CD14-positive monocyte (primary cell): ENCODE measurements around the gene SLC35F2. TPM values are rescaled to one million over a fixed set of nuclear protein-coding genes. Genes with fewer than 3 reads are reported as not detected.

Experiments
- DNase-seq, 3 donors: peaks; one replicate each; pipeline ENCODE4 v3.0.0-alpha.2; 2011 to 2022
- H2AFZ ChIP-seq: 2 replicates; pipeline ENCODE4 v1.6.0; 2012; ENCODE audit warnings: mild to moderate bottlenecking, low read depth, low read length, inconsistent platforms; ENCODE audit not compliant: insufficient read depth, poor library complexity, severe bottlenecking
- H3K27ac ChIP-seq, 2 donors: 1 replicate in 1 of 2; 2 replicates in 1 of 2; pipeline ENCODE4 v1.5.1; 2012 to 2013; ENCODE audit warnings: low read length in 2 of 2, control low read depth in 1 of 2, inconsistent platforms in 1 of 2, low read depth in 1 of 2, mild to moderate bottlenecking in 1 of 2
- H3K27me3 ChIP-seq, 2 donors: one replicate each; pipeline versions ENCODE4 v1.6.0 to v1.6.1; 2011 to 2013; ENCODE audit warnings: low read length in 2 of 2; ENCODE audit not compliant: control insufficient read depth in 2 of 2, insufficient read depth in 2 of 2
- H3K36me3 ChIP-seq, 2 donors: replicated peaks in 1 of 2; 1 replicate in 1 of 2; 2 replicates in 1 of 2; pipeline versions ENCODE4 v1.5.1 to v1.6.1; 2012 to 2013; ENCODE audit warnings: low read length in 2 of 2, control low read depth in 1 of 2, inconsistent platforms in 1 of 2, mild to moderate bottlenecking in 1 of 2; ENCODE audit not compliant: insufficient read depth in 2 of 2, control insufficient read depth in 1 of 2
- H3K4me1 ChIP-seq, 2 donors: 1 replicate in 1 of 2; 2 replicates in 1 of 2; pipeline versions ENCODE4 v1.5.1 to v1.6.1; 2012 to 2013; ENCODE audit warnings: low read length in 2 of 2, control low read depth in 1 of 2, inconsistent platforms in 1 of 2, mild to moderate bottlenecking in 1 of 2, moderate library complexity in 1 of 2; ENCODE audit not compliant: insufficient read depth in 2 of 2, control insufficient read depth in 1 of 2
- H3K4me2 ChIP-seq: replicated peaks from 2 replicates; pipeline ENCODE3; 2012; ENCODE audit warnings: low read length, moderate library complexity, mild to moderate bottlenecking; ENCODE audit not compliant: poor library complexity, severe bottlenecking; ENCODE audit errors: extremely low read depth
- H3K4me3 ChIP-seq, 3 experiments: fragments of 200-600 bp in 1 of 3; sonication (generic) in 1 of 3; replicated peaks in 1 of 3; 1 replicate in 2 of 3; 2 replicates in 1 of 3; pipeline ENCODE4 v1.5.1; 2011 to 2013; ENCODE audit warnings: low read length in 3 of 3, mild to moderate bottlenecking in 3 of 3, control low read depth in 2 of 3, low read depth in 2 of 3, inconsistent platforms in 1 of 3, moderate library complexity in 1 of 3
- H3K79me2 ChIP-seq: 2 replicates; pipeline ENCODE4 v1.6.0; 2012; ENCODE audit warnings: mild to moderate bottlenecking, control low read depth, inconsistent platforms, low read length, moderate library complexity; ENCODE audit not compliant: insufficient read depth
- H3K9ac ChIP-seq: 2 replicates; pipeline ENCODE4 v1.6.0; 2017; ENCODE audit warnings: low read length, mild to moderate bottlenecking; ENCODE audit not compliant: insufficient read depth, poor library complexity, severe bottlenecking
- H3K9me3 ChIP-seq, 2 donors: replicated peaks in 1 of 2; 1 replicate in 1 of 2; 2 replicates in 1 of 2; pipeline versions ENCODE4 v1.5.1 to v1.6.1; 2012 to 2013; ENCODE audit warnings: low read length in 2 of 2, control low read depth in 1 of 2; ENCODE audit not compliant: control insufficient read depth in 1 of 2, insufficient read depth in 1 of 2
- H4K20me1 ChIP-seq: 2 replicates; pipeline ENCODE4 v1.6.0; 2012; ENCODE audit warnings: mild to moderate bottlenecking, low read length, control low read depth, moderate library complexity; ENCODE audit not compliant: insufficient read depth
- H3K27ac Mint-ChIP-seq, 7 donors: one replicate each; pipeline ENCODE4 v1.8.0; 2020; ENCODE audit warnings: mild to moderate bottlenecking in 7 of 7, mixed read lengths in 7 of 7, moderate library complexity in 6 of 7, inconsistent platforms in 2 of 7
- H3K27me3 Mint-ChIP-seq, 3 donors: one replicate each; pipeline ENCODE4 v1.8.0; 2021 to 2022; ENCODE audit warnings: low read depth in 3 of 3, mild to moderate bottlenecking in 3 of 3, mixed read lengths in 3 of 3, moderate library complexity in 3 of 3, inconsistent platforms in 1 of 3
- H3K36me3 Mint-ChIP-seq, 2 donors: one replicate each; pipeline ENCODE4 v1.8.0; 2020; ENCODE audit warnings: mixed read lengths in 2 of 2, inconsistent platforms in 1 of 2, mild to moderate bottlenecking in 1 of 2
- H3K4me1 Mint-ChIP-seq: one replicate; pipeline ENCODE4 v1.8.0; 2020; ENCODE audit warnings: mild to moderate bottlenecking, mixed read lengths
- H3K4me3 Mint-ChIP-seq, 2 donors: one replicate each; pipeline ENCODE4 v1.8.0; 2020; ENCODE audit warnings: mild to moderate bottlenecking in 2 of 2, mixed read lengths in 2 of 2, moderate library complexity in 1 of 2
- H3K9me3 Mint-ChIP-seq, 7 donors: one replicate each; pipeline ENCODE4 v1.8.0; 2020 to 2022; ENCODE audit warnings: mixed read lengths in 7 of 7, mild to moderate bottlenecking in 6 of 7, moderate library complexity in 6 of 7, inconsistent platforms in 2 of 7
- CTCF ChIP-seq: fragments of 200-600 bp; IDR thresholded peaks from one replicate; pipeline ENCODE4 v1.8.0; 2022; ENCODE audit warnings: antibody characterized with exemption, mild to moderate bottlenecking
- WGBS: methylation state at CpG from one replicate; pipeline ENCODE4 v1.1.5; 2013; ENCODE audit warnings: missing lambda C conversion rate; ENCODE audit not compliant: insufficient coverage; 5-methylcytosine and 5-hydroxymethylcytosine counted together
- intact Hi-C, 2 donors: fragments of 100-400 bp; cut with micrococcal nuclease; formaldehyde crosslinking; loops; one replicate each; pipeline versions ENCODE4 v1.15.0 to v1.15.1; 2023
- polyA plus RNA-seq, 3 donors: library from polyadenylated mRNA; depleted of rRNA in 1 of 3; unstranded in 2 of 3; stranded (reverse) in 1 of 3; fragments of 300-500 nt in 2 of 3; fragments of >200 nt in 1 of 3; fragmentation: Illumina TruSeq in 2 of 3; gene quantifications; 1 replicate in 2 of 3; 2 replicates in 1 of 3; pipeline ENCODE4 v1.2.3, GENCODE V29; 2012 to 2021

Gene SLC35F2
- polyA plus RNA-seq, 3 donors, result 0.24 to 0.25 TPM; not detected in 1

GRCh38 chr11:107792049-107792443 lies 66.5 kb downstream of the SLC35F2 start:
- H3K27ac Mint-ChIP-seq, result no peak overlapping the region
- peaks cover 0 to 9% of the 10 kb centered on the region in 2 donors for H3K9me3 ChIP-seq
- H3K27me3 Mint-ChIP-seq, result peaks cover 0 to 3% (median 2%) of the 10 kb centered on the region in 3 donors
- H4K20me1 ChIP-seq, result no peaks in the 10 kb centered on the region
- no peak overlapping the region for H2AFZ ChIP-seq
- no peaks in the 10 kb centered on the region for H3K4me1 ChIP-seq
- H3K9me3 Mint-ChIP-seq, result peaks cover 4 to 11% (median 8%) of the 10 kb centered on the region in 7 donors
- TF ChIP-seq CTCF, result no peak
- no peaks in the 10 kb centered on the region for H3K4me1 Mint-ChIP-seq
- no peak for DNase-seq
- WGBS, result 87% methylated on average over 5 of the region's 5 CpGs
- no peak overlapping the region for H3K9ac ChIP-seq
- H3K79me2 ChIP-seq, result no peaks in the 10 kb centered on the region
- H3K36me3 ChIP-seq, result no peaks in the 10 kb centered on the region
- no peak overlapping the region for H3K27ac ChIP-seq
- no peak overlapping the region for H3K4me3 Mint-ChIP-seq
- intact Hi-C loops, result no loop called here
- no peaks in the 10 kb centered on the region for H3K27me3 ChIP-seq
- H3K4me3 ChIP-seq, result no peak overlapping the region
- H3K36me3 Mint-ChIP-seq, result peaks cover 4 to 18% of the 10 kb centered on the region in 2 donors
- no peak overlapping the region for H3K4me2 ChIP-seq

GRCh38 chr11:107791343-107792048 lies 67.1 kb downstream of the SLC35F2 start:
- no peak overlapping the region for H3K27ac ChIP-seq
- Mint-ChIP-seq H3K4me1 (no peaks in the 10 kb centered on the region), H3K36me3 (peaks cover 4 to 18% of the 10 kb centered on the region in 2 donors), H3K27me3 (peaks cover 2 to 5% (median 2%) of the 10 kb centered on the region in 3 donors), H3K9me3 (peaks cover 4 to 11% (median 8%) of the 10 kb centered on the region in 7 donors), H3K4me3 (no peak overlapping the region), H3K27ac (no peak overlapping the region)
- no peak for DNase-seq
- H2AFZ ChIP-seq, result no peak overlapping the region
- H3K4me3 ChIP-seq, result no peak overlapping the region
- no peak overlapping the region for H3K9ac ChIP-seq
- no peak overlapping the region for H3K4me2 ChIP-seq
- H4K20me1 ChIP-seq, result no peaks in the 10 kb centered on the region
- H3K79me2 ChIP-seq, result no peaks in the 10 kb centered on the region
- peaks cover 0 to 9% of the 10 kb centered on the region in 2 donors for H3K9me3 ChIP-seq
- H3K4me1 ChIP-seq, result no peaks in the 10 kb centered on the region
- TF ChIP-seq CTCF, result no peak
- no peaks in the 10 kb centered on the region for H3K27me3 ChIP-seq
- intact Hi-C loops, result no loop called here
- H3K36me3 ChIP-seq, result no peaks in the 10 kb centered on the region
- 90% methylated on average over 7 of the region's 10 CpGs for WGBS
